Endothelial cell of umbilical vein (primary cell): Measurements from ENCODE around the gene MGAT5. TPM values are rescaled to one million over a fixed set of nuclear protein-coding genes. Genes with fewer than 3 reads are reported as not detected.
A peak's percentile ranks its signal among the peaks of the same experiment; 100 is the strongest.

ENCODE experiments used
- BruUV-seq: library from RNA; stranded (reverse); fragments of 400-500 nt; replicated peaks from 2 replicates; lab custom pipeline; 2021; lab: Mats Ljungman, UMichigan
- CTCF ChIA-PET: fragments of 300-600, 350-600 bp; sonication (Branson Sonifier 250); formaldehyde crosslinking; loops from one replicate; lab custom pipeline; 2021; ENCODE audit warnings: antibody characterized with exemption, inconsistent platforms; lab: Charles Lee
- POLR2A ChIA-PET: fragments of 300-600, 350-600 bp; sonication (Branson Sonifier 250); formaldehyde crosslinking; loops from one replicate; lab custom pipeline; 2021; ENCODE audit warnings: antibody characterized with exemption, inconsistent platforms; lab: Charles Lee
- DNase-seq: peaks from one replicate; pipeline ENCODE4 v3.0.0-alpha.2; 2011; ENCODE audit warnings: low read depth, low spot score
- FAIRE-seq: peaks from 2 replicates; lab custom pipeline; 2011; peaks lifted over from hg19 to GRCh38; lab: Jason Lieb, UNC
- H2AFZ ChIP-seq: 2 replicates; pipeline ENCODE4 v1.6.0; 2012; ENCODE audit warnings: low read depth, low read length, control low read depth, inconsistent platforms
- H3K27ac ChIP-seq: 2 replicates; pipeline ENCODE4 v1.5.1; 2011; ENCODE audit warnings: low read depth, mild to moderate bottlenecking, control low read depth, low read length, moderate library complexity; ENCODE audit not compliant: insufficient read depth
- H3K27me3 ChIP-seq, 2 experiments: 2 replicates each; pipeline versions ENCODE4 v1.6.0 to v1.6.1; 2011; ENCODE audit warnings: low read length in 2 of 2, mixed read lengths in 1 of 2; ENCODE audit not compliant: control insufficient read depth in 2 of 2, insufficient read depth in 2 of 2
- H3K36me3 ChIP-seq, 2 experiments: 2 replicates in 1 of 2; 3 replicates in 1 of 2; pipeline ENCODE4 v1.5.1; 2011; ENCODE audit warnings: low read length in 2 of 2, mild to moderate bottlenecking in 1 of 2, moderate library complexity in 1 of 2; ENCODE audit not compliant: control insufficient read depth in 2 of 2, insufficient read depth in 2 of 2; ENCODE audit errors: extremely low read depth in 1 of 2
- H3K4me1 ChIP-seq: 3 replicates; pipeline ENCODE4 v1.5.1; 2011; ENCODE audit warnings: mild to moderate bottlenecking, low read length; ENCODE audit not compliant: control insufficient read depth, insufficient read depth; ENCODE audit errors: extremely low read depth
- H3K4me2 ChIP-seq: 2 replicates; pipeline ENCODE4 v1.6.1; 2011; ENCODE audit warnings: low read length, control low read depth, mixed read lengths; ENCODE audit not compliant: insufficient read depth
- H3K4me3 ChIP-seq, 3 experiments: fragments of 200-600 bp in 1 of 3; sonication (generic), shearing (Covaris generic) in 1 of 3; replicated peaks in 1 of 3; 2 replicates each; pipeline ENCODE4 v1.5.1; 2011 to 2016; ENCODE audit warnings: control low read depth in 3 of 3, low read length in 3 of 3, mild to moderate bottlenecking in 2 of 3, inconsistent platforms in 1 of 3, low read depth in 1 of 3, moderate library complexity in 1 of 3; ENCODE audit not compliant: insufficient read depth in 1 of 3
- H3K79me2 ChIP-seq: 2 replicates; pipeline ENCODE4 v1.6.0; 2012; ENCODE audit warnings: low read length, inconsistent platforms; ENCODE audit not compliant: control insufficient read depth, insufficient read depth
- H3K9ac ChIP-seq: replicated peaks from 2 replicates; pipeline ENCODE3; 2011; ENCODE audit warnings: low read length, control low read depth; ENCODE audit not compliant: insufficient read depth; ENCODE audit errors: extremely low read depth
- H3K9me1 ChIP-seq: replicated peaks from 3 replicates; pipeline ENCODE4 v1.6.0; 2011; ENCODE audit warnings: mild to moderate bottlenecking, low read length; ENCODE audit not compliant: control insufficient read depth, insufficient read depth; ENCODE audit errors: extremely low read depth
- H3K9me3 ChIP-seq: replicated peaks from 2 replicates; pipeline ENCODE4 v1.5.1; 2012; ENCODE audit warnings: low read length, inconsistent platforms; ENCODE audit not compliant: control insufficient read depth, insufficient read depth
- H4K20me1 ChIP-seq: replicated peaks from 2 replicates; pipeline ENCODE3; 2011; ENCODE audit warnings: mild to moderate bottlenecking, low read length; ENCODE audit not compliant: control insufficient read depth, insufficient read depth; ENCODE audit errors: extremely low read depth
- CTCF ChIP-seq, 2 donors: IDR thresholded peaks; 1 replicate in 1 of 2; 2 replicates in 1 of 2; pipeline ENCODE4 v1.5.1; 2011; ENCODE audit warnings: low read length in 2 of 2, mild to moderate bottlenecking in 2 of 2, moderate library complexity in 2 of 2, control low read depth in 1 of 2, inconsistent platforms in 1 of 2, low read depth in 1 of 2; ENCODE audit not compliant: insufficient read depth in 1 of 2; ENCODE audit errors: extremely low read depth in 1 of 2
- EZH2 ChIP-seq: IDR thresholded peaks from 2 replicates; pipeline ENCODE4 v1.6.1; 2012; ENCODE audit warnings: borderline replicate concordance, low read depth, mild to moderate bottlenecking, moderate library complexity, low read length, inconsistent platforms; ENCODE audit not compliant: severe bottlenecking
- FOS ChIP-seq: IDR thresholded peaks from 2 replicates; pipeline ENCODE4 v1.6.1; 2011; ENCODE audit warnings: mild to moderate bottlenecking, low read length, moderate library complexity, borderline replicate concordance; ENCODE audit not compliant: insufficient read depth
- GATA2 ChIP-seq: IDR thresholded peaks from 2 replicates; pipeline ENCODE4 v1.7.0; 2011; ENCODE audit warnings: low read depth, mild to moderate bottlenecking, moderate library complexity, mixed read lengths, low read length; ENCODE audit not compliant: insufficient read length, insufficient read depth
- JUN ChIP-seq: IDR thresholded peaks from 2 replicates; pipeline ENCODE4 v1.6.1; 2011; ENCODE audit warnings: borderline replicate concordance, low read depth; ENCODE audit not compliant: insufficient read length, insufficient read depth
- MAX ChIP-seq: IDR thresholded peaks from 2 replicates; pipeline ENCODE4 v1.6.1; 2011; ENCODE audit not compliant: insufficient read depth, insufficient read length
- MYC ChIP-seq: IDR thresholded peaks from one replicate; pipeline ENCODE4 v1.6.1; 2011; ENCODE audit warnings: mild to moderate bottlenecking, low read depth, low read length
- POLR2A ChIP-seq: IDR thresholded peaks from 2 replicates; pipeline ENCODE4 v1.6.1; 2012; ENCODE audit warnings: low read depth, mild to moderate bottlenecking, control low read depth, low read length
- POLR2AphosphoS5 ChIP-seq: IDR thresholded peaks from 2 replicates; pipeline ENCODE4 v1.6.1; 2012; ENCODE audit warnings: low read depth, mild to moderate bottlenecking, control low read depth, low read length, moderate library complexity; ENCODE audit not compliant: insufficient read depth
- dilution Hi-C: fragments of 300-500 bp; cut with MboI; formaldehyde crosslinking; loops from one replicate; pipeline ENCODE4 v1.15.0; 2019; ENCODE audit warnings: low sequenced_read_pairs; ENCODE audit not compliant: extremely low pct_ligation_motif_present
- intact Hi-C: fragments of 100-400 bp; cut with micrococcal nuclease; formaldehyde crosslinking; loops from one replicate; pipeline ENCODE4 v1.10.0; 2022
- polyA plus RNA-seq, 4 experiments: library from polyadenylated mRNA; depleted of rRNA in 3 of 4; stranded (reverse) in 3 of 4; unstranded in 1 of 4; fragments of >200 nt; gene quantifications; 2 replicates each; pipeline versions ENCODE4 v1.2.1 to v1.2.3, GENCODE V29; 2011 to 2012; ENCODE audit warnings: missing spikeins in 1 of 4
- total RNA-seq: library from RNA; stranded (reverse); gene quantifications from 2 replicates; pipeline ENCODE4 v1.2.3, GENCODE V29; 2021

Gene MGAT5
- total and polyA plus RNA-seq, 2 donors (not counting 3 experiments of a cell fraction or from before 2014, with no cell fraction given): 17.7 to 84.1 TPM

- no peaks in the 10 kb centered on the region for H4K20me1 ChIP-seq
- H3K4me2 ChIP-seq: no peak overlapping the region
- TF ChIP-seq EZH2: no peak
- TF ChIP-seq CTCF (IDR thresholded peaks at IDR 0.05; ENCODE audit: extremely low read depth in 1 of 2, insufficient read depth in 1 of 2, low read depth in 1 of 2, low read length in 2 of 2): no peak
- TF ChIP-seq MAX: no peak
- TF ChIP-seq MYC: no peak
- no peak for TF ChIP-seq POLR2A
- no peak for TF ChIP-seq POLR2AphosphoS5
- TF ChIP-seq FOS: no peak
- TF ChIP-seq GATA2: no peak
- no peak for TF ChIP-seq JUN
- no TSS peak for BruUV-seq
- DNase-seq: peak; percentile 33
- H3K27me3 ChIP-seq: no peaks in the 10 kb centered on the region
- H3K27ac ChIP-seq: peak overlapping the region; percentile 32
- no peak overlapping the region for H3K4me3 ChIP-seq
- H3K9me1 ChIP-seq: no peaks in the 10 kb centered on the region
- no peaks in the 10 kb centered on the region for H3K9me3 ChIP-seq
- H3K4me1 ChIP-seq: peaks cover 29% of the 10 kb centered on the region
- FAIRE-seq: peak; percentile 91
- no peaks in the 10 kb centered on the region for H3K36me3 ChIP-seq
- POLR2A ChIA-PET: no interaction called here
- CTCF ChIA-PET: interaction anchor here (0.5 to 4.2 kb wide), 8 partner anchors 10 to 61 kb away, joined by 3 to 28 read pairs (median 6); no protein-coding TSS in a partner anchor
- intact Hi-C loops (no loop called here), dilution Hi-C loops (no loop called here)
- no peaks in the 10 kb centered on the region for H3K79me2 ChIP-seq
- H3K9ac ChIP-seq: no peak overlapping the region
- no peak overlapping the region for H2AFZ ChIP-seq
Measured at GRCh38 chr2:134436706-134437105, 182.8 kb downstream of the MGAT5 start.
